GM18498 (cell line): ENCODE measurements around the gene EMC10.
"Not testable (repeated sequence)": the region's sequence is repeated elsewhere in the genome, so short reads cannot be mapped to it uniquely, and the experiment has no call there.

Experiments used
- ATAC-seq: cut with Tn5 transposase; IDR thresholded peaks from one replicate; pipeline ENCODE4 v1.9.1; 2021; ENCODE audit warnings: mild to moderate bottlenecking, moderate library complexity; ENCODE audit not compliant: unreplicated experiment

EMC10 gene

GRCh38 chr19:50476224-50476906, at the start of gene EMC10, which contains the start of gene GARIN5A:
EMC10 (plus strand) TSS chr19:50476507; CDS start chr19:50476545, 38 bp downstream.
GARIN5A (minus strand) TSS chr19:50476848; CDS start chr19:50476388, 460 bp downstream.
- peak; percentile 88 for ATAC-seq

GRCh38 chr19:50427318-50427925, 48.9 kb upstream of the EMC10 start:
- no peak for ATAC-seq

GRCh38 chr19:50427997-50428425, 48.3 kb upstream of the EMC10 start:
- no peak for ATAC-seq

GRCh38 chr19:50428772-50429463, 47.4 kb upstream of the EMC10 start:
- ATAC-seq: no peak

GRCh38 chr19:50430888-50431342, 45.4 kb upstream of the EMC10 start:
- ATAC-seq: no peak

- peak; percentile 89 for ATAC-seq
Observed at GRCh38 chr19:50431343-50432220, 44.7 kb upstream of the EMC10 start.

GRCh38 chr19:50432221-50433028, 43.9 kb upstream of the EMC10 start, which contains the start of gene MYBPC2:
MYBPC2 (plus strand) TSS chr19:50432892; CDS start chr19:50432954, 62 bp downstream.
- no peak for ATAC-seq

GRCh38 chr19:50433201-50434180, 42.8 kb upstream of the EMC10 start:
- no peak for ATAC-seq

- no peak for ATAC-seq
Observed at GRCh38 chr19:50434525-50434924, 41.8 kb upstream of the EMC10 start.

- no peak for ATAC-seq
Observed at GRCh38 chr19:50435221-50435620, 41.1 kb upstream of the EMC10 start.

- no peak for ATAC-seq
Observed at GRCh38 chr19:50435627-50436026, 40.7 kb upstream of the EMC10 start.

- ATAC-seq: no peak
Observed at GRCh38 chr19:50437862-50438449, 38.4 kb upstream of the EMC10 start.

- ATAC-seq: not testable (repeated sequence)
Observed at GRCh38 chr19:50439130-50439529, 37.2 kb upstream of the EMC10 start.

GRCh38 chr19:50444059-50444458, 32.2 kb upstream of the EMC10 start:
- ATAC-seq: no peak

- ATAC-seq: no peak
Observed at GRCh38 chr19:50447053-50447452, 29.3 kb upstream of the EMC10 start.

GRCh38 chr19:50447750-50448149, 28.6 kb upstream of the EMC10 start:
- no peak for ATAC-seq

- no peak for ATAC-seq
Observed at GRCh38 chr19:50449236-50449899, 26.9 kb upstream of the EMC10 start.
